ENCODE results near the gene EXOC6.

EXOC6 gene

DNA sequence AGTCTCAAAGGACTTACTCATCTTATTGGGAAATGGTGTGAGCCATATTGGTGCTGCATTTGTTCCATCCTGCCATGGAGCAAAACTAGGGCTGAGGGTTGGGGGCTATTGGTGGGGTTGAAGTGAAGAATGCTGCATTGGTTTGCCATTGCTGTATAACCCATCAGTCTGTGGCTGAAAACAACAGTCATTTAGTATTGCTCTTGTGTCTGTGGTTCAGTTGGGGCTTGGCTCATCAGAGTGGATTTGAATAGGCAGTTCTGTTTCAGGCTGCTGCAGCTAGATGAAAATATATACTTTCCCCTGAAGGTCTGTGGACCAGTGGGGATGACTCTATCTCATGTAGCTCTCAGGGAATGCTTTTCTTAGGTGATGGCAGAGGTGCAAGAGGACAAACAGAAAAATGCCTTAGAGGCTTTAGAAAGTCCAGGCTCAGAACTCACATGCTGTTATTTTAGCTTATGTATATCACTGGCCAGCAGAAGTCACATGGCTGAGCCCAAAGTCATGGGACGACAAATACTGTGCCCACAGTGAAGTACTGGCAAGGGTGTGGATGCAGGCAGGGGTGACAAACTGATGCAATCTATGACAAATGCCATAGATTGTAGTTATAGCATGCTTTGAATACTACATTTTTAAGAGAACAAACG is 15.2 kb upstream of the EXOC6 start:
- TF ChIP-seq, protein P1, sequence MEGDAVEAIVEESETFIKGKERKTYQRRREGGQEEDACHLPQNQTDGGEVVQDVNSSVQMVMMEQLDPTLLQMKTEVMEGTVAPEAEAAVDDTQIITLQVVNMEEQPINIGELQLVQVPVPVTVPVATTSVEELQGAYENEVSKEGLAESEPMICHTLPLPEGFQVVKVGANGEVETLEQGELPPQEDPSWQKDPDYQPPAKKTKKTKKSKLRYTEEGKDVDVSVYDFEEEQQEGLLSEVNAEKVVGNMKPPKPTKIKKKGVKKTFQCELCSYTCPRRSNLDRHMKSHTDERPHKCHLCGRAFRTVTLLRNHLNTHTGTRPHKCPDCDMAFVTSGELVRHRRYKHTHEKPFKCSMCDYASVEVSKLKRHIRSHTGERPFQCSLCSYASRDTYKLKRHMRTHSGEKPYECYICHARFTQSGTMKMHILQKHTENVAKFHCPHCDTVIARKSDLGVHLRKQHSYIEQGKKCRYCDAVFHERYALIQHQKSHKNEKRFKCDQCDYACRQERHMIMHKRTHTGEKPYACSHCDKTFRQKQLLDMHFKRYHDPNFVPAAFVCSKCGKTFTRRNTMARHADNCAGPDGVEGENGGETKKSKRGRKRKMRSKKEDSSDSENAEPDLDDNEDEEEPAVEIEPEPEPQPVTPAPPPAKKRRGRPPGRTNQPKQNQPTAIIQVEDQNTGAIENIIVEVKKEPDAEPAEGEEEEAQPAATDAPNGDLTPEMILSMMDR (IDR thresholded peaks at IDR 0.05): no peak
- no peak overlapping the region for H3K4me3 ChIP-seq
- DNase-seq (ENCODE audit: low spot score): no peak
- H3K27ac ChIP-seq: no peak overlapping the region

DNA sequence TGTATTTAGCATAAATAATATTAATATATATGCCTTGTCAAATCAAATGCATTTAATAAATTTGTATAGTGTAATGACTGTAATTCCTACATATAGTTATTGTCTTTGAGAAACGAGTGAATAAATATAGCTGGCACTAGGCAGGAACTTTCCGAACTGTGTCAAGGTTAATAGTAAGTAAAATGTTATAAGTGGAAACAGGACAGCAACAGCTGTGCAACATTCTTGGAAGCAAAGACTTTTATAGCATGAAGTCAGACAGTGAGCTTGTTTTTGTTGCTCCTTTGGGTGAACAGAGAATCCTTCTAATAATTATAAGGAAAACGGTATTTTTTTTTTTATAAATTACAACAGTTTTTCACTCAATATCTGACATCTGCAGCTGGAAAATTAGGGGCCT is 14.0 kb upstream of the EXOC6 start:
- TF ChIP-seq, protein P1 (IDR thresholded peaks at IDR 0.05): no peak
- Histone ChIP-seq H3K4me3 (no peak overlapping the region), H3K27ac (no peak overlapping the region)
- DNase-seq (ENCODE audit: low spot score): no peak

DNA sequence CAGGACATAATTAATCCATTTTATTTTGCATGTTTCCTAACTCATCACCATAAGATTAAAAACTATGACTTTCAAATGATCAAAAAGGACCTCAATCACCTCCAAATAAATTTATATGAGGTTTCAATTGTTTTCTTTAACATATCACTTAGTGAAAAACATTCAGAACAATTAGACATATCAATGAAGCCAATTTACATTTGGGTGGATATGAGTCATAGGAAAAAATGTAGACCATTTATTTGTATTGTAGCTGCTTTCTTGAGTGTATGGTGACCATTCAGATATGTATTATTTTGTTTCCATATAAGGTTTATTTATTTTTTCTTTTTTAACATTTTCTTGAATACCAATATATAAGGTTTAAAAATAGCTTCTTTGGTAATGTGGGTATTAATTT is 13.3 kb upstream of the EXOC6 start:
- TF ChIP-seq, protein P1 (IDR thresholded peaks at IDR 0.05): no peak
- no peak overlapping the region for H3K4me3 ChIP-seq
- no peak overlapping the region for H3K27ac ChIP-seq
- no peak for DNase-seq (ENCODE audit: low spot score)

DNA sequence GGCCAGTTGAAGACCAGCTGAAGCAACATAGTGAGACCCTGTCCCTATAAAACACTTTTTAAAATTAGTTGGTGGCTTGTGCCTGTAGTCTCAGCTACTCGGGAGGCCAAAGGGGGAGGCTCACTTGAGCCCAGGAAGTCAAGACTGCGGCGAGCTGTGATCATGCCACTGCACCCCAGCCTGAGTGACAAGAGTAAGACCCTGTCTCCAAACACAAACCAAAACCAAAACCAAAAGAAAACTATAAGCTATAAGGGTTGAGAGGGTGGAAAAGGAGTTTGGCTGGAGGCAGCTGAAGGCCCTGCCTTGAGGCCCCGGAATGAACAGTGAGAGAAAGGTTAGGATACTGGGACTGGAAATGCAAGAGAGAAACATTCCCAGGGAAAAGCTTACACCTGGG is 10.9 kb upstream of the EXOC6 start:
- no peak overlapping the region for H3K27ac ChIP-seq

DNA sequence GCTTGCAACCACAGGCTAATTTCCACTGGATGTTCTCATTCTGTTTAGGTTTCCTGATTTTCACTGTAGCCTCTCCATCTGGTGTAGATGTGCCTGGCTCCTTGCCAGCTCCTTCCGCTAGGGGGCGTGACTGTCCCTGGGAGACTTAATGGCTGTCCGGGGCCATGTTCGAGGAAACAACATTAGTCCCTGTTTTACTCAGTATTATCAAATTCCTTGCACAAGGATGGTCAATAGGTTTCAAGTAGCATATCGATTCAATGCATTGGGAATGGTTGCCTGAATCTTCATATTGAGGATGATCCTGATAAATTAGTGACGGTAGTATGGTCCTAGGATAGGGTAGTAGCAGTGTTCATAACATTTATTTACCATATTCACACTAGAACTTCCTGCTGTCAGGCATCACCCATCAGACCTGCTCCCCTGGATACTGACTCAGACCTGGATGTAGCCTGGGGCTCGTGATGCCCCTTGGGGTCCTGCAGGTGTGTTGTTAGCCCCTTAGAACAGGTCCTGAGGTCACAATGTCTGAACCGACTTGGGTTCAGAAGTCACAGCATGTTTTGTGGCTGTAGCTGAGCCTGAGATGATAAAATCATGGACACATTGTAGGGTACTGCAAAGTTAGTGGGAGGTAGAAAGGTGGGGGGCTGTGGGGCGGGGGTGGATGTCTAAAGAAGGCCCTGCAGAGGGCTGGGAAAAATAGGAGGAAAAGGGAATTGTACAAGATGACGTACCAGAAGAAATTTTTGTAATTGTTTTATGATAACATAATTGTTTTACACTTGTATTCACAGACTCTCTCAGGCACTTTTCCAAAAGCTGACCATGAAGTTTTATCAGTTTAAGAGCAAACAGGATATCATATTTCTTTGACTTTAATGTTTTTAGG is 8.9 kb upstream of the EXOC6 start:
- TF ChIP-seq, protein P1 (IDR thresholded peaks at IDR 0.05): no peak
- Histone ChIP-seq H3K27ac (peak overlapping the region in 1 of 2 donors; percentile 34), H3K4me3 (no peak overlapping the region)
- no peak for DNase-seq (ENCODE audit: low spot score)

More for the DNA sequence above, 10.9 kb upstream of the EXOC6 start:
- DNase-seq (ENCODE audit: low spot score): no peak
- H3K4me3 ChIP-seq: no peak overlapping the region
- TF ChIP-seq, protein P1 (IDR thresholded peaks at IDR 0.05): no peak

DNA sequence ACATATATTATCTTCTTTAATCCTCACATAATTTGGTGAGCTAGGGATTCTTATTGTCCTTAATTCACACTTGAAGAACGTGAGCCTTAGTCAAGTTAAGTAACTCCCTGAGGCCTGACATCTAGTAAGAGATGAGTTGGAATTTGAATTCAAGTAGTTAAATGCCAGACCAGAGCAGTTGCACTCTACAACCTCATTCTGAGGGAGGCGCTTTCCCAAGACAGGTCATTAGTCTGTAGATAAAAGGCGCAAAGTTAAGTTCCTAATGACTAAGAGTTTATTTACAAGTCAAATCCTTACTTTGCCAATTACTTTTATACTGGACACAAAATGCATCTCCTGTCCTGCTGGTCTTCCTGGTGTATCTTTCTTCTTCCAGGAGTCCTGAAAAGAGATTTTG is 3.6 kb upstream of the EXOC6 start:
- TF ChIP-seq, protein P1 (IDR thresholded peaks at IDR 0.05): no peak
- DNase-seq (ENCODE audit: low spot score): no peak
- Histone ChIP-seq H3K27ac (no peak overlapping the region), H3K4me3 (no peak overlapping the region)

All from coronary artery (tissue), 2 donors.